HG03432 (cell line): ENCODE measurements around the gene CRTC1.

Experiments
- ATAC-seq: cut with Tn5 transposase; IDR thresholded peaks from one replicate; pipeline ENCODE4 v1.9.1; 2021; ENCODE audit warnings: mild to moderate bottlenecking, moderate library complexity; ENCODE audit not compliant: unreplicated experiment

Gene CRTC1, protein sequence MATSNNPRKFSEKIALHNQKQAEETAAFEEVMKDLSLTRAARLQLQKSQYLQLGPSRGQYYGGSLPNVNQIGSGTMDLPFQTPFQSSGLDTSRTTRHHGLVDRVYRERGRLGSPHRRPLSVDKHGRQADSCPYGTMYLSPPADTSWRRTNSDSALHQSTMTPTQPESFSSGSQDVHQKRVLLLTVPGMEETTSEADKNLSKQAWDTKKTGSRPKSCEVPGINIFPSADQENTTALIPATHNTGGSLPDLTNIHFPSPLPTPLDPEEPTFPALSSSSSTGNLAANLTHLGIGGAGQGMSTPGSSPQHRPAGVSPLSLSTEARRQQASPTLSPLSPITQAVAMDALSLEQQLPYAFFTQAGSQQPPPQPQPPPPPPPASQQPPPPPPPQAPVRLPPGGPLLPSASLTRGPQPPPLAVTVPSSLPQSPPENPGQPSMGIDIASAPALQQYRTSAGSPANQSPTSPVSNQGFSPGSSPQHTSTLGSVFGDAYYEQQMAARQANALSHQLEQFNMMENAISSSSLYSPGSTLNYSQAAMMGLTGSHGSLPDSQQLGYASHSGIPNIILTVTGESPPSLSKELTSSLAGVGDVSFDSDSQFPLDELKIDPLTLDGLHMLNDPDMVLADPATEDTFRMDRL

DNA sequence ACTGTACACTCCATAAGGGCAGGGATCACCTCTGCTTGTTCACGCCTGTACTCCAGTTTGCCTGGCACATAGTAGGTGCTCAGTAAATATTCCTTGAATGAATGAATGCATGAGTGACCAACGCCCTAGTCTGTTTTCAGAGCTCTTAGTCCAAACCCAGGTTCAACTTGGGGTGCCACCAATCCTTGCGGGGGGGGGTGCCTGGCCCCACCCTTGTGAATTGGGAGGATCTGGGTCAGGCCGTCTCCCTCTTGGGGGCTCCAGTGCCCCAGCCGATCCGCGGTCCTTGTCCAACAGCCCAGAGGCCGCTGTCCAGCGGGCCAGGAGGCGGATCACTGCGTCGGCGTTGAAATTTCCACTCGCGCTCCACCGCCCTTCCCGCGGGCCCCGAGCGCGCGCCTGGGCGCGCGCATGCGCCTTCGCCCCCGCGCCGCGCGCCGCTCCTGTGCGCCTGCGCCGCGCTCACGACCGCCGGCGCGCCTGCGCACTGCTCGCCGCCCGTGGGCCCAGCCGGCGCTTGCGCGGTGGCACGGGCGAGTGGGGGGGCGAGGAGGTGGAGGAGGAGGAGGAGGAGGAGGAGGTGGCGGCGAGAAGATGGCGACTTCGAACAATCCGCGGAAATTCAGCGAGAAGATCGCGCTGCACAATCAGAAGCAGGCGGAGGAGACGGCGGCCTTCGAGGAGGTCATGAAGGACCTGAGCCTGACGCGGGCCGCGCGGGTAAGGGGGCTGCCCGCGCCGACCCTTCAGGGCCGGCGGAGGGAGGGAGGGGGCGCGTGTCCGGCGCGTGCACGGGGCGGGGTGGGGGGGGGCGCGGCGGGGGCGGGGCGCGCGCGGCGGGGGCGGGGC lies at the start of gene CRTC1:
Gene CRTC1, plus strand, starts transcription at position 572 of the 849 bp plus-strand sequence. Its CDS starts 23 bp downstream, at position 595.
- ATAC-seq = peak; percentile 77

DNA sequence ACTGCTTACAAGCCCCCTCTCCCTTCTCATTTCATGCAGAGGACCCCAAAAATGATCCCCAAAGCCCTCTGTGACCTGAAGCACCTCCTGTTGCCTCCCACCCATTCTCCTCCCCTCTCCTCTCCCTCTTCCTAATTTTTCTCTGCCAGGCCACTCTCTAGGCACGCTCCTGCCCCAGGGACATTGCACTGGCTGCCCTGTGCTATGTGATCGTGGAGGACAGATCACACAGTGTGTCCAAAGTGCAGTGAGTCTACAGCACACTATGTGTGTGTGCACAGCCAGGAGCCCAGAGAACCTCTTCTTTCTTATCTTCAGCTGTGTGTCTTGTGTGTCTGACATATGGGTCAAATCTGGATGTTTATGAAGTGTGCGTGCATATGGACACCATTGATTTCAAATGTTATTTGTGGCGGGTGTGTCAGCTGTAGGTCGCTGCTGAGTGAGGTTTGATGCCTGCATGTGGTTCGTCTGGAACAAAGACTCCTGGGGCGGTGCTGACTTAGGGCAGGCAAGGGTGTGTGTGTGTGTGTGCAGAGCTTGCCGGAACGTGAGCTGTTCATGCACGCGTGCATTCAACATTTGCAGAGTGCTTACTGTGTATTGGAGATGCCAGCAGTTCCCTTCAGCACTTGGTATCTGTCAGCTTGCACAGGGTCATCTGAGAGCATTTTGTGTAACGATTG lies 48.7 kb upstream of the CRTC1 start:
- ATAC-seq = no peak

DNA sequence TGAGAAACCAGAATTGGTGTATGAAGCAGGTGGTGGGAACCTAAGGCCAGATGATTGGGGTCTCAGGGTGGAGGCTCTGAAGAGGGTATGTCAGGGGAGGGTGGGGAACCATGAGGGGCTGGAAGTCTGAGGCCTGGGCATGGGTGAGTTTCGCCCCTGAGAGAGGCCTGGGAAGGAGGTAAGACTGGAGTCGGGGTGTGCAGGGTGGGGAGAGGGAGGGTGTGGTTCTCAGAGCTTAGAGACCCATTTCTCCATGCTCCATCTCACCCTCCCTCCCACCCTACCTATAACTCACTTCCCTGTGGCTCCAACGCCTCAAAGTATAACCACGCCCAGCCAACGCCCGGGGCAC lies 47.7 kb upstream of the CRTC1 start:
- no peak for ATAC-seq

DNA sequence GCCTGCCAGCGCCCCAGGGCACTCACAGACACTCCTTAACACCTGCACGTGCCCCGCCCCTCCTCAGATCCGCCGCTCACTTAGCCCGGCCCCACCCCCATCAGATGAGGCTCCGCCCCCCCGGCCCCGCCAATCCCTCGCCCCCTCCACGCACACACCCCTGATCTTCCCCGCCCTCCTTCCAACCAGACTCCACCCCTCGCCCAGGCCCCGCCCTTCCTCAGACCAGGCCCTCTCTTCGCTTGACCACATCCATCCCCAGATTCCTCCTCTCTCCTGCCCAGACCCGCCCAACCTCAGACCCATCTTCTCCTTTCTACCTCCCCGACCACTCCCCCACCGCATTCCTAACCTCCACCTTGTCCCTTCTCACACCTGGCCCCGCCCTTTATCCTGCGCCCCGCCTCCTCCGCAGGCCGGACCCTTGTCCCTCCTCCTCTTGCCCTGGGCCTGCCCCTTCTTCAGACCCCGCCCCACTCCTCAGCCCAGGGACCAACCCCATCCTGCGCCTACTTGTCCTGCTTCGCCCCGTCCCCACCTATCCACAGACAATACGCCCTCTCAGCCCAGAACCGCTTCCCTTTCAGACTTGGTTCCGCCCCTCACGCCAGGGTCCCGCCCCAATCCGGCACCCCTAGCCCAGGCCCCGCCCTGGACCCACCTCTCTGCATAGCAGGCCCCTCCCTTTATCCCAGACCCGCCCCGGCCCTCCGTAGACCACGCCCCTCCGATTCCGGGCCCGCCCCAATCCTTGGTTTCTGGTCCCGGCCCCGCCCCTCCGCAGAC lies 47.1 kb upstream of the CRTC1 start:
- peak; percentile 85 for ATAC-seq

DNA sequence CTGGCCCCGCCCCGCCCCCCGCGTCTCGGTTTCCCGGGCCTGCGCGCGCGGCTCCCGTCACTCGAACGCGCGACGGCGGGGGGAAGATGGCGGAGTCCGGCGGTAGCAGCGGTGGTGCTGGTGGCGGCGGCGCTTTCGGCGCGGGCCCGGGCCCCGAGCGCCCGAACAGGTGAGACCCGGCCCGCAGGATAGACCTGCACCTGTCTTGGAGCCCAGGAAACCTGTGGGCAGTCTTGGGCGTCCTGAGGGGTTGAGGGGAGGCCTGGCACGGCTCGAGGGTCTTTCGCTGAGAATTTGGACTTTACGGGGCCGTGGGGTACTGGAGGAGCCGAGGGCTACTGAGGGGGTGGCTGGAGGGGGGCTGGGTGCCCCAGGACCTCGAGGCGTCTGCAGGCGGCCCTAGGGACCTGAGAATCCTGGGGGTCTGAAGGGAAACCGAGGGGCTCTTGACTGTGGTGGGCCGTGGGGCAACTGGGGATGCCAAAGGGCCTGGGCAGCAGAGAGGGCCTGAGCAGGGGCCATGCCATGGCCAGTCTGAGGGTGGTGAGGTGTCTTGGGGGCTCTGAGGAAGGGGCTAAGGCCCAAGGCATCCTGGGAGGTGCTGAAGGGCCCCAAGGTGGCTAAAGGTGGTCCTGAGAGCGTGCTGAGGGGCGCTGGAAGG lies 46.4 kb upstream of the CRTC1 start, which contains the start of gene KLHL26:
Gene KLHL26, plus strand, starts transcription at position 60 of the 661 bp plus-strand sequence. Its CDS starts 27 bp downstream, at position 87.
- no peak for ATAC-seq

DNA sequence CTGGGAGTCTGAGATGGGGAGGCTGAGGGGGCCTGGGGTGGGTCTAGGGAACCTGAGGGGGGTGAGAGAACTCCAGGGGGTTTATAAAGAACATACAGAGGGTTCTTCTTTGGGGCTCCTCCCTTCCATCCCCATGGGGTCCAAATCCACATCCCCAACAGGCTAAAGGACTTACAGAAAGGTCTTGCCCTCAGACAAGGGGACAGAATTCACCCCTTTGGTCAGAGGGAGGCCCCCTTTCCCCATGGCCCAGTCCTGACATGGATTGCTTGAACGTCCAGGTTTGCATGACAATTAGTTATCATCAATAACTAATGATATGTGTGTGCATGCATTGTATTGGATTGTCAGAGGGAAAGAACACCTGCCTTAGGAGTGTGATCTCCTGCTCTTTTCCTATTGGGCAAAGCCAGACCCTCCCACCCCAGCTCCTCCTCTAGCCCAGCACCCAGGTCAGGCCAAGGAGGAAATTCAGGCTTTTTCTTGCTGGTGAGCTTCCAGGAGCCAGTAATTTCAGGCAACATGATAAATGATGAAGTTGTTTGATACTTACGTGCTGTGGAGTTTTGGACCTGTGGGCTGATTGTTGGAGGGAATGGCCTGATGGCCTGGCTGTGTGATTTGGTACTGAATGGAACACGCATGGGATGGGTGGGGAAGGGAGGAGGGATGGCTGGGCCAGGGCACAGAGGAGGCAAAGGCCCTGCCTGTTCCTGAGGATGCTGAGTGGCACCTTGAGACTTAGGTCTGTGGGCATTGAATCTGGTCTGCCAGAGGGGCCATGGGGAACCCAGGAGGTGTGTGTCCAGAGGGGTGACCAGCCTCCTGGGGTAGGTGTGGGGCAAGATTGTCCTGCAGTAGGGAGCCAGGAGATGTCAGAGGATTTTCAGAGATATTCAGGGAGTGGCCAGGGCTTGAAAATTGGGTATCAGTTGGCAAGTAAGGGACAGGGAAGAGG lies 45.5 kb upstream of the CRTC1 start:
- ATAC-seq = no peak

DNA sequence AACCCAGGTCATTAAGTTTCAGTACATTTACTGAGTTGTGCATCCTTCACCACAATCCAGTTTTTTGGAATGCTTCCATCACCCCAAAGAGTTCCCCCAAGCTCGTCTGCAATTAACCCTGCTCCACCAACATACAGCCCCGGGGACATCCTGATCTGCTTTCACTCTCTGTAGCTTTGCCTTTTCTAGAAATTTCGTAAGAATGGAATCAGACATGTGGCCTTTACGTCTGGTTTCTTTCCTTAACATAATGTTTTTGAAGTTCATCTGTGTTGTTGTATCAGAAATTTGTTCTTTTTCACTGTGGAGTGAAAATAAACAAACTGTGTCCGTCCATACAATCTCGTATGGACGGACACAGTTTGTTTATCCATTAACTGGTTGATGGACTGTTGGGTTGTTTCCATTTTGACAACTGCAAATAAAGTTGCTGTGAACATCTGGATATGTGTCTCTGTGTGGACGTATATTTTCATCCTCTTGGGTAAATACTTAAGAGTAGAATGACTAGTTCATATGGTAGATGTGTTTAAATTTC lies 43.7 kb upstream of the CRTC1 start:
- ATAC-seq = no peak

DNA sequence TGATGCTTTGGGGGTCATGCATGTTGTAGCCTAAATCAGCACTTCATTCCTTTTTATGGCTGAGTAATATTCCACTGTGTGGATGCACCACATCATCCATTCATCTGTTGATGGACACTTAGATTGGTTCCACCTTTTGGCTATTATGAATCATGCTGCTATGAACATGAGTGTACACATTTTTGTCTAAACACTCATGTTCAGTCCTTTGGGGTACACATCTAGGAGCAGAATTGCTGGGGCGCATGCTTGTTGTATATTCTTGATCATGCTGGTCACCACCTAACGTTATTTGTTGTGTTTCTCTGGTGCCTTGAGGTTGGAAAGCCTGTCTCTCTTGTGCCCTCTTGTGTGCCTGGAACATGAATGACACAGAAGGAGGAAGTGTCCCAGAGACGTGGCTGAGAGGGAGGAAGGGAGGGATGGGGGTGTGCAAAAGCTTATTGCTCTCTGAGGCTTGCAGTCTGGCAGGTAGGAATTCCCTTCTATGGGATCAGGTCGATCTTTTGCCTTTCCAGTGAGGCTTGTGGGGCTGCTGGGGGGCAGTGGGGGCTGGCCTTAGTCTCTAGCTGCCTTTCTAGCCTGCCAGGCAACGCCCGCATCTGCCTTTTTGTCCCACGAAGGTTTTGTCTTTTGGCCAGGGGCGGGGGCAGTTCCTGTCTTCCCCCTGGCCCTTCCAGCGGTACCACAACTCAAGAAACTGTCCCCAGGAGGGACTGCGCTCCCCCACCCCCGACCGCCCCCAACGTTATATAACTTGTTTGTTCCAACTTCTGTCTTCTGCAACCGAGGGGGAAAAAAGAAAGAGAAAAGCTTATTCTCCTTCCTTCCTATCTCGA lies 39.1 kb upstream of the CRTC1 start:
- ATAC-seq = no peak

DNA sequence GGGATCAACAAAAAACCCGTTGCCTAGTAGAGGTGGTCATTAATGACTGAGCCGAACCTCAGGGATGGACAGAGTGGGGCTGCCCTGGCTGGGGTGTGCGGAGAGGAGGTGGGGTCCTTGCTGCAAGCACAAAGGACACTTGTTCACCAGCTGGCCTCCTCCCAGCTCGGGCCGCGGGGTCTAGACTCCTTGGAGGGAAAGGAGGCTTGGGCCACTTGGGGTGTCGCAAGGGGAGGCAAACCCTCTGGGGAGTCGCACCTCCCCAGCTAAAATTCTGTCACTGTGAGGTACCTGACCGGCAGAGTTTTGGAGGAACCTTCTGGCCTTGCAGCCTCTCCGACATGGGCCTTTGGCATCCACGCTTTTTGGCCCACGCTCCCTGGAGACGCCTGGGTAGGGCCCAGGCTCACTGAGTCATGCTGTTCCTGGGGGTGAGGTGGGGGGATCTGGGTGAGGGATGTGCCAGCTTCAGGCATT lies 38.4 kb upstream of the CRTC1 start:
- ATAC-seq = no peak

DNA sequence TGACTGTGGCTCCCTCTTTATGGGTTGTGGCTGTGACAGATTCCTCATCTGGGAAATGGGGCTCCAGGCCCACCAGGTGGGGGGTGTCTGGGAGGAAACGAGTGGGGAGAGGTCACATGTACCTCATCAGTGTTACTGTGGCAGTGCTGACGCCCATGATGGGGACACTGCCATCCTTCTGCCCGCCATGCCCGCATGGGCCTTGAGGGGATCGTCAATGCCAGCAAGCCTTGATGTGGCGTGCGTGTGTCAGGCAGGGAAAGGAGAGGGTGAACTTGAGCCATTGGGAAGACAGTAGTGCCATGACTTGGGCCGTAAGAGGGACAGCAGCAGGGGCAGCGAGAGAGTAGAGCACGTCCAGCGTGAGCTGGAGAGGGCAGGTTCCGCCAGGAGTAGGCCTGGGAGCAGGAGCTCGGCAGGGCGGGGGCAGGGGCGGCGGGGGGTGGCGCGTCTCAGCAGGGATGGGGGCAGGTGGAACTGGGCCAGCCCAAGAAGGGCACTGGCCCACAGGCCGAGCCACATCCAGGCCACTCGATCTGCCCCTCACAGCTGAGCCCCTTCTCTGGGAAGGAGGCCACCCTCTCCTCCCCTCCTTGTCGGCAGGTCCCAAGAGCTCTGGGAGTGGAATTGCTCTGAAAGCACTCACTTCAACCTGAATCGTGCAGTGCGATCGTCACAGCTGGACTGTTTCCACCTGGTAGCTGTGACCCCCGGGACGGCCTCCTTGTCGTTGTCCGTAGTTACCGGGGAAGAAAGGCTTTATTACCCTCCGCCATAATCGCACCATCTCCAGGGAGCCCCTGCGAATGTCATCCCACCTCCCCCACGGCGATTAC lies 36.7 kb upstream of the CRTC1 start:
- ATAC-seq = no peak

DNA sequence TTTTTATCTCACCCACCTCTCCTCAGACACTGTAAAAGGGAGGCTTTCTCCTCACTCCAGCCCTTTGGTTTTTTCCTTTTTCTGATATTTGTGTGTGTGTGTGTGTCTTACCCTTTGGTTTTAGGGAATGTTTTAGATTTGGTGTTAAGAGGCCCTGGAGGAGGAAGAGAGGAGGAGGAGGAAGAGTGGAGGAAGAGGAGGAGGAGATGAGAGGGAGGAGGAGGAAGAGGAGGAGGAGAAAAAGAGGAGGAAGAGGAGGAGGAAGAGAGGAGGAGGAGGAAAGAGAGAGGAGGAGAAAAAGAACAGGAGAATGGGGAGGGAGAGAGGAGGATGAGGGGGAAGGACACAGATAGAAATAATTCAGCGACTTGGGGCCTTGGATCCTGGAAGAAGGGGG lies 36.1 kb upstream of the CRTC1 start:
- ATAC-seq = no peak

DNA sequence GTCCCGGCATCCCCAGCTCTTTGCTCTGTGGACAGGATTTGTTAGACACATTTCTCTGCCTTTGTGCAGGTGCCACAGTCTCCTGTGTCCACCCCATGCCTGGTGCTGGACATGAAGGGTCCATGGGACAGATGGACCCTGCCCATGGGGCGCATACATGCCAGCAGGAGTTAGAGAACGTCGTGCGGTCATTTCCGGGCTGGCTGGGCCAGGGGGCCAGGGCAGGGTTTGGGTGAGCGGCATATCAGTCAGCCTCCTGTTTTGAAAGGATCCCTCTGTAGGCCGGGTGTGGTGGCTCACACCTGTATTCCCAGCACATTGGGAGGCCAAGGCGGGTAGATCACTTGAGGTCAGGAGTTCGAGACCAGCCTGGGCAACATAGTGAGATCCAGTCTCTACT lies 35.7 kb upstream of the CRTC1 start:
- ATAC-seq = no peak

DNA sequence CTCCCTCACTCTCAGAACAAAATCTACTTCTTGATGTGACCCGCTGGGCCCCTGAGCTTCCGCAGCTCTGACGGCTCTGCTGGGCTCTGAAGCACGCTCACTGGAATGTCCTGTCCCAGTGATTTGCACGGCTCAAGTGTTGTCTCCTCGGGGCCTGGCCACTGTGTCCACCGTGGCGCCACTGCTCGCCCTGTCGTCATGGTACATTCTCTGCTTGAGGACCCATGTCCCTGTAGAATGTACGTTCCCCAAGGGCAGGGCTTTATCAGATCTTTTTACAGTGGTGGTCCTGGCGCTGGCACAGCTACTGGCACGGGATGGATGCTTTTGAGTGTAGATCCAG lies 34.5 kb upstream of the CRTC1 start:
- ATAC-seq = no peak

DNA sequence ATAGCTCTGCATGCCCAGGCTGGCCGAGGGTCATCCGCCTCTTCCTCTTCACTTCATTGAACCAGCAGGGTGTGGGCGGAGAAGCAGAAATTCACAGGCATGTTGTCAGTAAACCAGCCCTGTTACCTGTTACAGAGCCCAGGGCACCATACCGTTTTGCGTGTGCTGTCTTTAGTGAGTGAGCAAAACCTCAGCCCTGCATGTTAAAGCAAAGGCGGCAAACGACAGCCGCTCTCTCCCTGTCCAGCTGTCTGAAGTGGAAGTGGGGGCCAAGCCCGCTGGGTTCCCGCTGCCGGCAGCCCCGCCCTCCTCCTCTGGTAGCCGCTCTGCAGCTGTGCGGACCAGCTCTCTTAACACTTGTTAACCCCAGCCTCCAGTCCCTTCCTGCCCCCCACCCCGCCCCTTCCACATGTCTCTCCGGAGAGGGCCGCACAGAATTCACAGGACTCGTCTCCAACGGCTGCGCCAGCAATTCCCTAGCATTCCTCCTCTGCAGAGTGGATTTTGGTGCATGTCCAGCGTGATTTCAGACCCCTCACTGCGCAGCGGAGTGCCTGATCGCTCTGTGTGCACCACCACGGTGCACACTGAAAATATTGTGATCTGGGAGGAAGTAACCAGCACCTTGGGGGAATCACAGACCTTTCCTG lies 34.0 kb upstream of the CRTC1 start:
- ATAC-seq = no peak

DNA sequence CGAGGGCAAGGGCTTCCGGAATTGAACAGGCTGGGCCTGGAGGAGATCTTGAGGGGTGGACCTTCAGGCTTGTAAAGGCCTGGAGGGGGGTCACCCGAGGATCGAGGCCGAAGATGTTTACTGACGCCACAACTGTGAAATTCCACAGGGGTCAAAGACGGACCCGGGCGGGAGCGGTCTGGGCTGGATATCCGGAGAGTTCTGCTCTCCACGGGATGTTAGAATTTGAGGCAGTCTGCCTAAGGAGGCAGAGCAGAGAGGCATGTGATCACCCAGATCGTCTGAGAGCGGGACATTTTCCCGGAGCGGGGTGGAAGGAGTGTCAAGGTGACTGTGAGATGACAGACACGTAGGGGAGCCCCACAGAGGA lies 33.5 kb upstream of the CRTC1 start:
- no peak for ATAC-seq

DNA sequence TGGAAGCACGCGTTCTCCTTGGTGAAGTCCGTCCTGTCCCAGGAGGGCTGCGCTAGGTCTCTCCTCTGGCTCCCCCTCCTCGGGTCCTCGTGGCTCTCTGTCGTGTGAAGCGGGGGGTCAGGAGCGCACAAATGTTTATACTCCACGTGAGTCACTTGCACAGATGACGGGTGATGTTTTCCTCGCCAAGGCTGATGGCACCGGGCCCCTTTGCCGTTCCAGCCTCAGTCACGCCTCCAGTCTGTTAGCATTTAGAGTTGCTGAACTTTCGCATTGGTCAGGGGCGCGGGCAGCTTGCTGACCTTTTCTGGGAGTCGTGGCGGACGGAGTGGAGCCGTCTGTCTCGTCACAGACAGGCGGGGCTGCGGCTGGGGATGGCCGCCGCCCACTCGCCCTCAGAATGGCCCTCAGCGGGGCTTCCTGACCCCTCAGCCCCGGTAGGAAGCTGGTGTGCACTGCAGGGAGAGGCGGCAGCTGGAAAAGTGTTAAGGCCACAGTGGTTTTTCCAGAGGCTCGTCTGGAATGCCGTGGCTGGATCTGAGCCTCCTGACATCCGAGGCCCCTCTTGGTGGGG lies 32.9 kb upstream of the CRTC1 start:
- no peak for ATAC-seq
